ENCODE measurements around the gene ZNF217. TPM values are rescaled to one million over a fixed set of nuclear protein-coding genes. Genes with fewer than 3 reads are reported as not detected.

The ZNF217 gene
- total RNA-seq, 5 donors from 2014 or later (not counting 1 experiment from before 2014, with no cell fraction given): 57.6 to 92.4 (median 87.5) TPM

DNA sequence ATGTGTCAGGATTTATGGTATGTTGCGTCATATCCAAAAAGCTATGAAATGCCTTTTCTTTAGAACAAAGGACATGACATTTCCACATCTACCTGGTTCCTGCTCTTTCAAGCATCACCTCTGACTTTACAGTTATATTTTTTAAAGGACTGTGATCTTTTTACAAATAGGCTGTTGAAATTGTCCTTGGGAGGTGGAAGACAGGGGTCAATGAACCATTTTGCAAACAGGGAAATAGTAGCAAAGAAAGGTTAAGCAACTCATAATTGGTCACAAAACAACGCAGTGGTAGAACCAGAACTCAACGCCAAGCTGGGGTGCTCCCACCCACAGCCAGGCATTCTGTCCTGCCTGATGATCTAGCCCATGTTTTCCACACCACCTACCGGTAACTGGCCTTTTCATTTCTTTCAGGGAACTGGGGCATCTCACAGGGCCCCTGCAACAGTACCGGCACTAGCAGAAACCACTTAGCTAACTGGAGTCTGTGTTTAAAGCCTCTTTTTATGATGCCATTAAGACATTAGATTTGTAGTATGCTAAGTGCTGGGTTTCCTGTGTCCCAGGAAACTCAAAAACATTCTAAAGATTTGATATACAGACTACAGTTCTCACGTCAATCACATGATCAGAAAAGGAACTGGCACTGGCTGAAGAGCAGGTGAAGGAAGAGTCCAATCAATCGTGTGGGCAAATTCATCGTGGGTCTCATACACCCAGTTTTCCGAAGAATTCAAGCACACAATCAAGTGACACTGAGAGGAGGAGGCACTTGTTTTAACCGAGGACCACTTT, 13.9 kb downstream of the ZNF217 start:
- CTCF ChIA-PET: interaction anchor here (0.5 to 3.8 kb wide), 13 partner anchors 9 to 359 kb away, joined by 3 to 34 read pairs (median 5); no protein-coding TSS in a partner anchor
- H3K9me3 ChIP-seq: no peaks in the 10 kb centered on the region
- peaks cover 49 to 64% of the 10 kb centered on the region in 2 experiments for H3K4me1 ChIP-seq (ENCODE audit: control insufficient read depth in 1 of 2, extremely low read depth in 1 of 2, insufficient read depth in 2 of 2, low read length in 2 of 2)
- Mint-ChIP-seq H3K27me3 (no peaks in the 10 kb centered on the region), H3K27ac (peak overlapping the region; percentile 92 to 95), H3K36me3 (peaks cover 52% of the 10 kb centered on the region), H3K4me3 (peak overlapping the region; percentile 78 to 90 (median 81)), H3K9me3 (no peaks in the 10 kb centered on the region), H3K4me1 (peaks cover 94 to 97% (median 95%) of the 10 kb centered on the region in 3 donors)
- H3K27ac ChIP-seq (ENCODE audit: low read length): peak overlapping the region; percentile 84
- POLR2A ChIA-PET: interaction anchor here in 1 of 2 donors (0.5 kb wide), 1 partner anchor 23 kb away, joined by 3 read pairs; no protein-coding TSS in a partner anchor
- H3K4me3 ChIP-seq (ENCODE audit: control insufficient read depth in 1 of 2, extremely low read depth in 1 of 2, low read length in 1 of 2): peak overlapping the region; percentile 53 to 67
- DNase-seq (peak in 5 of 35 experiments; percentile 3 to 61 (median 21)), ATAC-seq (replicated peaks in 1 of 4) (peak; percentile 46 to 64 (median 59))
- H3K27me3 ChIP-seq (replicated peaks in 1 of 2; ENCODE audit: control insufficient read depth in 2 of 2, extremely low read depth in 1 of 2, insufficient read depth in 2 of 2, low read length in 1 of 2): no peaks in the 10 kb centered on the region
- WGBS (ENCODE audit: insufficient coverage): 0% methylated on average over 6 of the region's 10 CpGs
- H3K36me3 ChIP-seq (ENCODE audit: control insufficient read depth in 2 of 2, extremely low read depth in 1 of 2, insufficient read depth in 1 of 2, low read length in 1 of 2): peaks cover 6 to 65% of the 10 kb centered on the region in 2 donors

DNA sequence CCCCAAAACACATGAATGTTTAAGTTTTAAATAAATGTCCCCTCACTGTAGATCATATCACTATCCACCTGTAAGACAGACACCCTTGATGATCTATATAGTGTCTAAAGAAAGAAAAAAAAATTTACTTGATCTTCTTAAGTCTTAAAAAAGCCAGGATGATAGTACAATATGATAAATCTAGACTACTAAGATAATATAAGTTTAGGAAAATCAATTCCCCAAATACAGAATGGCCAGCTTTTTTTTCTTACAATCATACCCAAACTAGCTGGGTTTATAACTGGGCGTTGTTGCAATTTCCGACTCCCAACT, 14.4 kb downstream of the ZNF217 start:
- peak in 1 of 4 experiments; percentile 1 for ATAC-seq (replicated peaks in 1 of 4)
- CTCF ChIA-PET: interaction anchor here (0.7 to 3.8 kb wide), 12 partner anchors 10 to 360 kb away, joined by 3 to 34 read pairs (median 5); no protein-coding TSS in a partner anchor
- Mint-ChIP-seq H3K4me3 (peak overlapping the region; percentile 78 to 90 (median 81)), H3K27me3 (no peaks in the 10 kb centered on the region), H3K36me3 (peaks cover 56% of the 10 kb centered on the region), H3K9me3 (no peaks in the 10 kb centered on the region), H3K4me1 (peaks cover 95 to 97% (median 95%) of the 10 kb centered on the region in 3 donors), H3K27ac (peak overlapping the region; percentile 92 to 95)
- DNase-seq: no peak
- Histone ChIP-seq H3K36me3 (ENCODE audit: control insufficient read depth in 2 of 2, extremely low read depth in 1 of 2, insufficient read depth in 1 of 2, low read length in 1 of 2) (peaks cover 8 to 71% of the 10 kb centered on the region in 2 donors), H3K4me3 (ENCODE audit: control insufficient read depth in 1 of 2, extremely low read depth in 1 of 2, low read length in 1 of 2) (peak overlapping the region; percentile 41 to 53), H3K27ac (ENCODE audit: low read length) (peak overlapping the region; percentile 84), H3K4me1 (ENCODE audit: control insufficient read depth in 1 of 2, extremely low read depth in 1 of 2, insufficient read depth in 2 of 2, low read length in 2 of 2) (peaks cover 49 to 69% of the 10 kb centered on the region in 2 experiments), H3K27me3 (replicated peaks in 1 of 2; ENCODE audit: control insufficient read depth in 2 of 2, extremely low read depth in 1 of 2, insufficient read depth in 2 of 2, low read length in 1 of 2) (no peaks in the 10 kb centered on the region), H3K9me3 (no peaks in the 10 kb centered on the region)
- no CpG with 5 or more reads among the region's 2 CpGs for WGBS (ENCODE audit: insufficient coverage)
- POLR2A ChIA-PET: no interaction called here

DNA sequence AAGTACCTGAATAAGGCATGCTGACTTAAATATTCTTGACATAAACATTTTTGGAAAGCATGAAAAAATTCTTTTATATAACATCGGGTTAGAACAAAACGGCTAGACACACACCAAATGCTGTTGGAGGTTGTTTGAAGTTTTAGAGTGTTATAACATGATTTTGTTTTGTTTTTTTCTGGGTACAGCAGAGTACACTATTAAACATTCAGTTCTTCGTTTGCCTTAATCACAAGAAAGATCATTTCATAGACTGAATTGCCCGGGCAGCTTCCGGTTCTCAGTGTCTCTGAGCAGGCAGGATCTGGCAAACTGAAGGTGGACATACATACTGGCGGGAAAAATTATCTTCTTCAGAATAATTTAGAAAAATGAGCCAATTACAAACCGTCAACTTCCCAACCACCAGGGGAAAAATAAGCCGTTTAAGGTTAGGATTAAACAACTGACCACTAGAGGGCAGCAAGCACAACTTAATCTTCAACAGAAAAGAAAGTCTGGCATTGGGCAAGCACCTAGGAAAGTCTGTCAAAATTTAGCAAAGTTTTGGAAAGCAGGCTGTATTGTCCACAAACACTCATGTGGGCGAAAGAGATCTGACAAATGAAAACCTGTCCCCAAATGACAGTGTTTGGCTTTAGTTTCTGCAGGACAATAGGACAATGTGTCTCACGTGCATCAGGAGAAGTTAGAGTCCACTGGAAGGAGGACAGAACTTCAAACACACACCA, 15.0 kb downstream of the ZNF217 start:
- peaks cover 49 to 75% of the 10 kb centered on the region in 2 experiments for H3K4me1 ChIP-seq (ENCODE audit: control insufficient read depth in 1 of 2, extremely low read depth in 1 of 2, insufficient read depth in 2 of 2, low read length in 2 of 2)
- Mint-ChIP-seq H3K4me3 (peak overlapping the region; percentile 78 to 90 (median 81)), H3K36me3 (peaks cover 59% of the 10 kb centered on the region), H3K27ac (peak overlapping the region; percentile 92 to 95), H3K27me3 (no peaks in the 10 kb centered on the region), H3K4me1 (peaks cover 94 to 95% (median 94%) of the 10 kb centered on the region in 3 donors), H3K9me3 (no peaks in the 10 kb centered on the region)
- DNase-seq (peak in 28 of 35 experiments; percentile 20 to 95 (median 55)), ATAC-seq (replicated peaks in 1 of 4) (peak; percentile 26 to 62 (median 32))
- WGBS (ENCODE audit: insufficient coverage): 0% methylated on average over 1 of the region's 10 CpGs
- peak overlapping the region; percentile 41 to 53 for H3K4me3 ChIP-seq (ENCODE audit: control insufficient read depth in 1 of 2, extremely low read depth in 1 of 2, low read length in 1 of 2)
- POLR2A ChIA-PET: interaction anchor here (0.5 to 0.8 kb wide), 3 partner anchors 13 to 55 kb away, joined by 3 to 4 read pairs (median 3); no protein-coding TSS in a partner anchor
- peak overlapping the region; percentile 84 for H3K27ac ChIP-seq (ENCODE audit: low read length)
- no peaks in the 10 kb centered on the region for H3K27me3 ChIP-seq (replicated peaks in 1 of 2; ENCODE audit: control insufficient read depth in 2 of 2, extremely low read depth in 1 of 2, insufficient read depth in 2 of 2, low read length in 1 of 2)
- no peaks in the 10 kb centered on the region for H3K9me3 ChIP-seq
- CTCF ChIA-PET: interaction anchor here (0.6 to 3.8 kb wide), 20 partner anchors 31 to 483 kb away, joined by 3 to 34 read pairs (median 4); no protein-coding TSS in a partner anchor
- peaks cover 9 to 76% of the 10 kb centered on the region in 2 donors for H3K36me3 ChIP-seq (ENCODE audit: control insufficient read depth in 2 of 2, extremely low read depth in 1 of 2, insufficient read depth in 1 of 2, low read length in 1 of 2)

DNA sequence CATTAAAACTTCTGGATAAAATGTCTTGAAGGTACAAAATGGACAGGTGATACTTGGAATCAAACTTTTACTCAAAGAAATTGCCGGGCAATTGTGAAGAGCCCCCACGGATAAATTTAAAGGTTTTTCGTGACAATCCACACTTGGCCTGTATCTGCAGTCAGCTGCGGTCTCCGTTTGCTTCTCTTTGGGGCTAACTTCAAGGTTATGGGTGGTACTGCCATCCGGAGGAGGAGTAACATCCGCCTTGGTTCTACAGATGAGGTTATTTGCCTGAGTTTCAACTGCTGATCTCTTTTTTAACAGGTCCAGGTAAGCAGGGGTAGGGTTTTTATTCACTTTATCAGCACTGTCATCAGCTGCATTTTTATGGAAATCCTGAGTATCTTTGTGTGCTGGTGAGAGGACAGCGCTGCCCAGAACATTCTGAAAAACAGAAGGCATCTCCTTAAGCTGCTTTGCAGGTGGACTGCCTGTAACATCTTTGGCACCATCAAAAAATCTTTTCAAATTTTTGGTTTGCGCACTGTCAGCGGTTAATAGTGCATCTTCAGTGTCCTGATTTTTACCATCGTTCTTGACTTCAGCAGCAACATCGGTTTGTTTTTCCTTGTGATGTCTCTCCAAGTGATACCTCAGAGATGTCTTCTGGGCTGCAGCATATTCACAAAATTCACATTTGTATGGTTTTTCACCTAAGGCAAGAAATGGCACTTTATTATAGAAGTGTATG, 16.9 kb downstream of the ZNF217 start:
- Mint-ChIP-seq H3K9me3 (no peaks in the 10 kb centered on the region), H3K27ac (peak overlapping the region; percentile 77 to 78), H3K4me3 (peak overlapping the region; percentile 7 to 64 (median 44)), H3K36me3 (peaks cover 57% of the 10 kb centered on the region), H3K4me1 (peaks cover 92 to 95% (median 93%) of the 10 kb centered on the region in 3 donors), H3K27me3 (no peaks in the 10 kb centered on the region)
- H3K27me3 ChIP-seq (replicated peaks in 1 of 2; ENCODE audit: control insufficient read depth in 2 of 2, extremely low read depth in 1 of 2, insufficient read depth in 2 of 2, low read length in 1 of 2): no peaks in the 10 kb centered on the region
- no peaks in the 10 kb centered on the region for H3K9me3 ChIP-seq
- no peak overlapping the region for H3K4me3 ChIP-seq (ENCODE audit: control insufficient read depth in 1 of 2, extremely low read depth in 1 of 2, low read length in 1 of 2)
- peak overlapping the region; percentile 18 for H3K27ac ChIP-seq (ENCODE audit: low read length)
- peaks cover 10 to 82% of the 10 kb centered on the region in 2 donors for H3K36me3 ChIP-seq (ENCODE audit: control insufficient read depth in 2 of 2, extremely low read depth in 1 of 2, insufficient read depth in 1 of 2, low read length in 1 of 2)
- 89% methylated on average over 7 of the region's 12 CpGs for WGBS (ENCODE audit: insufficient coverage)
- peak in 2 of 4 experiments; percentile 40 to 44 for ATAC-seq (replicated peaks in 1 of 4)
- peaks cover 34 to 77% of the 10 kb centered on the region in 2 experiments for H3K4me1 ChIP-seq (ENCODE audit: control insufficient read depth in 1 of 2, extremely low read depth in 1 of 2, insufficient read depth in 2 of 2, low read length in 2 of 2)
- ChIA-PET CTCF (interaction anchor here (0.6 to 3.8 kb wide), 9 partner anchors 18 to 363 kb away, joined by 3 to 34 read pairs (median 5); no protein-coding TSS in a partner anchor), POLR2A (no interaction called here)
- DNase-seq: peak in 2 of 35 experiments; percentile 13 to 37

DNA sequence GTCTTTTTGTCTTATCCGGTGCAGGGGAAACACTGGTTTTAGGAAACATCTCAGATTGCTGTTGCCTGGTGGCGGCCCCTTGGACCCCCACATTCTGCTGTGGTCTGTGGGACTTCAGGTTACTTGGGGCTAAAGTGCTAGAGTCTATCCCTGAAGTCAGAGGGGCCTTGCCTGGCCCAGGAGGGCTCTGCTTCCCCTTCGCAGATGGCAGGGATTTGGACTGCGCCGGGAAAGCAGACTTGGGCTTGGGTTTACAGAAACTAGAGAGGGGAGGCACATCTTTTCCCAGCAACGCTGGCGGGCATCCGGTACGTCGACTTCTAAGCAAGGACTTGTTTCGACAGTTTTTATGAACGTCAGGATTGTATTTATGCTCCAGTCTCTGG, 17.5 kb downstream of the ZNF217 start:
- ChIA-PET POLR2A (no interaction called here), CTCF (interaction anchor here in 1 of 2 donors (0.7 to 1.1 kb wide), 2 partner anchors 342 to 364 kb away, joined by 3 read pairs; no protein-coding TSS in a partner anchor)
- Histone ChIP-seq H3K36me3 (ENCODE audit: control insufficient read depth in 2 of 2, extremely low read depth in 1 of 2, insufficient read depth in 1 of 2, low read length in 1 of 2) (peaks cover 10 to 82% of the 10 kb centered on the region in 2 donors), H3K9me3 (no peaks in the 10 kb centered on the region), H3K4me3 (ENCODE audit: control insufficient read depth in 1 of 2, extremely low read depth in 1 of 2, low read length in 1 of 2) (no peak overlapping the region), H3K27ac (ENCODE audit: low read length) (peak overlapping the region; percentile 40), H3K4me1 (ENCODE audit: control insufficient read depth in 1 of 2, extremely low read depth in 1 of 2, insufficient read depth in 2 of 2, low read length in 2 of 2) (peaks cover 28 to 72% of the 10 kb centered on the region in 2 experiments), H3K27me3 (replicated peaks in 1 of 2; ENCODE audit: control insufficient read depth in 2 of 2, extremely low read depth in 1 of 2, insufficient read depth in 2 of 2, low read length in 1 of 2) (no peaks in the 10 kb centered on the region)
- H3K4me1 Mint-ChIP-seq: peaks cover 93 to 95% (median 93%) of the 10 kb centered on the region in 3 donors
- H3K36me3 Mint-ChIP-seq: peaks cover 61% of the 10 kb centered on the region
- peak overlapping the region; percentile 7 to 64 (median 44) for H3K4me3 Mint-ChIP-seq
- peak overlapping the region; percentile 77 to 78 for H3K27ac Mint-ChIP-seq
- ATAC-seq (replicated peaks in 1 of 4): no peak
- DNase-seq: no peak
- 89% methylated on average over 9 of the region's 12 CpGs for WGBS (ENCODE audit: insufficient coverage)
- H3K27me3 Mint-ChIP-seq: no peaks in the 10 kb centered on the region
- no peaks in the 10 kb centered on the region for H3K9me3 Mint-ChIP-seq
